ENCODE measurements around the gene MAPK1.
"Not testable (repeated sequence)": the region's sequence is repeated elsewhere in the genome, so short reads cannot be mapped to it uniquely, and the experiment has no call there.

The MAPK1 gene

GRCh38 chr22:21845558-21846453 lies 21.6 kb downstream of the MAPK1 start:
- DNase-seq (ENCODE audit: low read depth, low spot score): no peak

- DNase-seq (ENCODE audit: low read depth, low spot score): no peak
These were observed 24.5 kb downstream of the MAPK1 start for GRCh38 chr22:21842946-21843345.

DNA sequence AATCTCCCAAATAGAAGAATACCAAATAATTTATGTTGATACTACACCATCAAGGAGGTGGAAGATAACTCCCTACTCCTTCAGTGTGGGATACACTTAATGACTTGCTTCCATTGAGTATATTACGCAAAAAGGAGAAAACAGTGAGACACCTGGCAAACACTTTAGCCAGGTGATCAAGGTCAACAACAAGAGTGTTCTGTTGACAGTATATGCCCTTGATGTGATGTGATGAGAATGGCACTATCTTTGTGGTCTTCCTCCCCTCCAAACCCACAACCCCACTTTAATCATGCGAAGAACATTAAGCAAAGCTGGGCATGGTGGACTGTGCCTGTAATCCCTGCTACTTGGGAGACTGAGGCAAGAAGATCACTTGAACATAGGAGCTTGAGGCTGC lies 26.0 kb downstream of the MAPK1 start:
- DNase-seq (ENCODE audit: low read depth, low spot score): no peak

GRCh38 chr22:21840236-21840823 lies 27.1 kb downstream of the MAPK1 start:
- DNase-seq (ENCODE audit: low read depth, low spot score): no peak

- no peak for DNase-seq (ENCODE audit: low read depth, low spot score)
These were observed 27.7 kb downstream of the MAPK1 start for GRCh38 chr22:21839765-21840140.

GRCh38 chr22:21839104-21839764 lies 28.2 kb downstream of the MAPK1 start:
- DNase-seq (ENCODE audit: low read depth, low spot score): not testable (repeated sequence)

- DNase-seq (ENCODE audit: low read depth, low spot score): no peak
These were observed 30.0 kb downstream of the MAPK1 start for GRCh38 chr22:21837248-21837979.

- not testable (repeated sequence) for DNase-seq (ENCODE audit: low read depth, low spot score)
These were observed 31.0 kb downstream of the MAPK1 start for GRCh38 chr22:21836486-21836885.

GRCh38 chr22:21835378-21835777 lies 32.1 kb downstream of the MAPK1 start:
- DNase-seq (ENCODE audit: low read depth, low spot score): no peak

DNA sequence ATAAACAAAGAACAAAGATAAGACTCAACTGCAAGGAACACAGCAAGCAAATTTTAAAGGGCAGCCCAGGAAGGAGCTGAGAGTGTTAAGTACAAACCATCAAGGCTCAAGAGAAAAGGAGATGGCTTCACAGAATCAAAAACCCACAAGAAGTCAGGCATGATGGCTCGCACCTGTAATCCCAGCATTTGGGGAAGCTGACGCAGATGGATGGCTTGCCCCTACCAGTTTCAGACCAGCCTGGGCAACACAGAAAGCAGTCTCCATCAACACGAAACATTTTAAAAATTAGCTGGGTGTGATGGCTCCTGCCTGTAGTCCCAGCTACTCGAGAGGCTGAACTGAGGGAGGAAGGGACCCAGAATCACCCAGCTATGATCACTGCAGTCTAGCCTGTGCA lies 32.6 kb downstream of the MAPK1 start:
- no peak for DNase-seq (ENCODE audit: low read depth, low spot score)

DNA sequence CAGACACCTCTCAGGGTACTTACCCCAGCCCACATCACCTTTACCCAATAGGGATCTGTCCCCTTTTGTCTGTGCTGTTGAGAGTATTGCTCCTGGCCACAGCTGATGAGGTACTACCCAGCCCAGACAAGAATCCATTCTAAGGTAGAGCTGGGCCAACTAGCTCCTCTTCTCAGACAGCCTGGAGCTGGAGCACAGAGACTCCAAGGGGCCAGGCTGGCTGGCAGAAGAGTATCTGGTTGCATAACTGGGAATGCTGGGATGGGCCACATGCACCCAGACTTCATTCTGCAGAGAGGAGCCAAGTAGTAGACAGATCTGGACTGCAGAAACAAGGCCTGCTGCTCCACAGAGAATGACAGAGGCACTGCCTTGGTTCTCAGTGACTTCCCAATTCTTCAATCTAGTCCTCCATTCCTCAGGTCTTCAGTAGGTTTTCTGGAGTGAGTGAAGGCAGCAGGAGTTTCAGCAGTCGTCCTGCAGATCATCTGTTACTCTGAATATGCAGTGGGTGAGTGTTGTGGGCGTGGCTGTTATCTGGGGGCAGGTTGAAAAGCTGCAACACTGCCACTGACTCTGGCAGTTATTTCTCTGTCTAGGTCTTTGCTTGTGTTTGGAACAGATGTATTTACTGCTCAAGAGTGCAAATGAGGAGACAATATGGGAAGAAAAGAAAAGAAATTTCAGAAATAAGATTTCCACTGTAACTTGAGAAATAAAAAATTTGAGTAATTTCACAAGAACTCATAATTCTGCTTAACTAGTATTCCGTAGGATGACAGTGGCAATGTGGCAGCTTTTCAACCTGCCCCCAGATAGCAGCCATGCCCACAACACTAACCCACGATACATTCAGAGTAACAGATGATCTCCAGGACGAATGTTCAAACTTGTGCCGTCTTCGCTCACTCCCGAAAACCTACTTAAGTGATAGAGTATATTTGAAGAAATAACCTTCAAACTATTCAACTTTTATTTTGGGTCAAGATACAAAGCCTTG lies 34.9 kb downstream of the MAPK1 start:
- DNase-seq (ENCODE audit: low read depth, low spot score): no peak

DNA sequence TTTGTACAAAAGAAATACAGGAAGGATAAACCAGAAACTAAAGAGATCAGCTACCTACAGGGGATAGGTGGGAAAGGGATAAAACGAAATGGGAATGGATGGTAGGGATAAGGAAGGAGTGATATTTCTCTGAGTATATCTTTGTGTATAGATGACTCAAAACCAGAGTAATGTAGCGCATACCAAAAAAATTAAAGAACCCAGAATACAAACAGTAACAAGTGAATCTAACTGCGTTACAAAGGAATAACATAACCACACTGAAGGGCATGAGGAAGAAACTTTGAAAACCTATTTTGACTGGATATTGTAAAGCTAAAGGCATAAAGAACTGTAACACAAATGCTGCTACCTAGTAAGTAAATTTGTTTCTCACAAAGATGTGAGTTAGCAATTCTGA lies 37.9 kb downstream of the MAPK1 start:
- DNase-seq (ENCODE audit: low read depth, low spot score): no peak

DNA sequence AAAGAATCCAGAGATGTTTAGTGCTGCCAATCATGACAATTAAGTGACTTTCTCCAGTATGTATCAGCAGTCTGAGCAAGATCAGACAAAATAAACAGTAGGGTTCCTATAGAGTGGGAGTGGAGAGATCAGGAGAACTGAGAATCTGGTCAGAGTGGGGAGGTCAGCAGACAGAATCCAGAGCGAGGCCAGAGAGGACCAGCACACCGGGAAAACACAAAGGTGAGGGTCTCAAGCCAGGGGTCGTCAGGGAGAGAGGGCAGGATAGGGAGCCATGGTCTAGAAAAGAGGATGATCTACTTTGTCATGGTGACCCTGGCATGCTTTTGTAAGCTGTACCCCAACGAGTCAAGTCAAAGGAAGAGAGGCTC lies 39.2 kb downstream of the MAPK1 start:
- DNase-seq (ENCODE audit: low read depth, low spot score): no peak

GRCh38 chr22:21827628-21828267 lies 39.7 kb downstream of the MAPK1 start:
- DNase-seq (ENCODE audit: low read depth, low spot score): no peak

DNA sequence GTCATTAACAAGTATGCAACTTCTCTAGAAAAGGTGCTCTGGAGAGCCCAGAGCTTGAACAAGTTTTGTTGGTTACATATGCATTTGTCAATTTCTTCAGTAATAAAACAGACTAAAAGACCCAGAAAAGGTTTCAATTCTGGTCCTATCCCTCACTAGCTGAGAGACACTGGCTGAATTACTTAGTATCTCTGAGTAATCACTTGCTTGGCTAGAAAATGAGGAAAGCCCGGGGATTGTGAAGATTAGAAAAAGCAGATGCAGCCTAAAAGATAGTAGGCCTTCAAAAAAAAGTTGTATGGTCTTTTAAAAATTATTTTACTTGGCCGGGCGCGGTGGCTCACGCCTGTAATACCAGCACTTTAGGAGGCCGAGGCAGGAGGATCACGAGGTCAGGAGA lies 41.2 kb downstream of the MAPK1 start:
- no peak for DNase-seq (ENCODE audit: low read depth, low spot score)

DNA sequence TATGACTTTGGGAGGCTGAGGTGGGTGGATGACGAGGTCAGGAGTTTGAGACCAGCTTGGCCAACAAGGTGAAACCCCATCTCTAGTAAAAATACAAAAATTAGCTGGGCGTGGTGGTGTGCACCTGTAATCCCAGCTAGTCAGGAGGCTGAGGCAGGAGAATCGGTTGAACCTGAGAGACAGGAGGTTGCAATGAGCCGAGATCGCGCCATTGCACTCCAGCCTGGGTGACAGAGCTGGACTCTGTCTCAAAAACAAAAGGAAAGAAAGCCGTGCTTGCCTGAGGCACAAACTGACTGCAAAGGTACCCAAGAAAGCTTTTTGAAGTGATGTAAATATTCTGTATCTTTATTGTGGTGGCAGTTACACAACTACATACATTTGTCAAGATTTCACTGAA lies 42.5 kb downstream of the MAPK1 start:
- DNase-seq (ENCODE audit: low read depth, low spot score): not testable (repeated sequence)

DNA sequence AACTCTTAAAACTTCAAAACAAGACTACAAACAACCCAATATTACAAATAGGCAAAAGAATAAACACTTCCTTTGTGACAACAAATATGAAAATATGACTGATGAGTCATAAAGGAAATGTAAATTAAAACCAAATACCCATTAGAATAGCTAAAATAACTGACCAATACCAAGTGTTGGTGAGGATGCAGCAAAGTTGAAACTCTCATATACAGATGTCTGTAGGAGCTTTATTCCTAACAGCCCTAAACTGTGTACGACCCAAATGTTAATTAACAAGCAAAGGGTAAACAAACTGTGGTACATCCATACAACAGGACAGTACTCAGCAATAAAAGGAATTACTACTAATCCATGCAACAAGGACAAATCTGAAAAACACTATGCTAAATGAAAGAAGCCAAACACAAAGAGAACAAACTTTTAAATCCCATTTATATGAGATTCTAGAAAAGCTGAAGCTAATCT lies 43.0 kb downstream of the MAPK1 start:
- DNase-seq (ENCODE audit: low read depth, low spot score): no peak

- DNase-seq (ENCODE audit: low read depth, low spot score): no peak
These were observed 43.6 kb downstream of the MAPK1 start for GRCh38 chr22:21823740-21824444.

DNA sequence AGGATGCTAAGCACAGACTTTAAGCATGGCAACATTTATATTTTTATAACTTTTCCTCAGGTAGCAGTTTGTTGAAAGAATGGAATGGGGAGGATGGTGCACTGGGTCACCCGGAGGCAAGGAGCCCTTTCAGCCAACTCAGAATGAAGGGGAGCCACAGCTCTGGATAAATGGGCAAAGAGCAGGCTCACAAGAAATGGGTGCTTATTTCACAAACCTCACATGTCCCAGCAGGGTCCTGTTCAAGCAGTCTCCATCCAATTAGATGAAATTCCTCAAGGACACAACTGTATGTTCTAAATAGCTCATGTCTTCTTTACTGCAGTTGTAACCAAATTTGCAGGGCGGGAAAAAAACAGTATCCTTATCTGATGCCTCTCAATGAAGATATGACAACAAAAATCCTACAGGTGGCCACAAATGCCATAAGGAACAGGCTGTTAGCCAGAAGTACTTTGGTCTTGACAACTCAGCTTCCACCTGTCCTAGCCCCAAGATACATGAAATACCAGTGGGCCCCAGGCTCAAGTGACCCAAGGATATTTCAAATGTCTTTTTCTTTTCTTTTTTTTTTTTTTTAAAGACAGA lies 48.2 kb downstream of the MAPK1 start:
- DNase-seq (ENCODE audit: low read depth, low spot score): no peak
